ENCODE measurements around the gene ACOXL.

ACOXL gene

DNA sequence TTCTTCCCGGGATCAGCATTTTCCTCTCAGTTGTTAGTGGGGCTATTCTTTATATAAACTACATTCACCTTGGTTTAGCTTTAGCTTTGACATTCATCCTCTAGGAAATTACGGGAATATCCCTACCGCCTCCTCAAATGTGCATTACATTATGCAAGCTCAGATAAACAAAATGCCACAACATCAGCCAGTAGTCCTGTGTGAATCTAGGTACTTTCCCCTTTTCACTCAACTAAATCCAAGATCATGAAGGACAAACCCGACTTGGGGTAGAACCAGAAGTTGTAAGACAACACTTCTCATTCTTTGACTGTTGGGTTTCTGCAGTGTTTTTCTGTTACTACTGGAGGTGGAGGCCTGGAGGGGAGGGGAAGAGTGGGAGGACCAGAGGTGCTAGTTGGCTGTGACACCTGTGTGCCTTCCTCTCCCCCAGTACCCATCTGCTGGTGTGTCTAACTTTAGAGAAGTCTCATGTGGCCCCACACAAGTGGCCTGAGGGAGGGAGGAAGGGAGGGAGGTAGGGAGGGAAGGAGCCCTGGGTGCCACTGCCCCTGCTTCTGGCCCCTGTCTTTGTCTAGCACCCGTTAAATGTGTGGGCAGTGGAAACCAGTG, 303.6 kb downstream of the ACOXL start:
- TF ChIP-seq, protein P1, sequence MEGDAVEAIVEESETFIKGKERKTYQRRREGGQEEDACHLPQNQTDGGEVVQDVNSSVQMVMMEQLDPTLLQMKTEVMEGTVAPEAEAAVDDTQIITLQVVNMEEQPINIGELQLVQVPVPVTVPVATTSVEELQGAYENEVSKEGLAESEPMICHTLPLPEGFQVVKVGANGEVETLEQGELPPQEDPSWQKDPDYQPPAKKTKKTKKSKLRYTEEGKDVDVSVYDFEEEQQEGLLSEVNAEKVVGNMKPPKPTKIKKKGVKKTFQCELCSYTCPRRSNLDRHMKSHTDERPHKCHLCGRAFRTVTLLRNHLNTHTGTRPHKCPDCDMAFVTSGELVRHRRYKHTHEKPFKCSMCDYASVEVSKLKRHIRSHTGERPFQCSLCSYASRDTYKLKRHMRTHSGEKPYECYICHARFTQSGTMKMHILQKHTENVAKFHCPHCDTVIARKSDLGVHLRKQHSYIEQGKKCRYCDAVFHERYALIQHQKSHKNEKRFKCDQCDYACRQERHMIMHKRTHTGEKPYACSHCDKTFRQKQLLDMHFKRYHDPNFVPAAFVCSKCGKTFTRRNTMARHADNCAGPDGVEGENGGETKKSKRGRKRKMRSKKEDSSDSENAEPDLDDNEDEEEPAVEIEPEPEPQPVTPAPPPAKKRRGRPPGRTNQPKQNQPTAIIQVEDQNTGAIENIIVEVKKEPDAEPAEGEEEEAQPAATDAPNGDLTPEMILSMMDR (IDR thresholded peaks at IDR 0.05) = no peak

DNA sequence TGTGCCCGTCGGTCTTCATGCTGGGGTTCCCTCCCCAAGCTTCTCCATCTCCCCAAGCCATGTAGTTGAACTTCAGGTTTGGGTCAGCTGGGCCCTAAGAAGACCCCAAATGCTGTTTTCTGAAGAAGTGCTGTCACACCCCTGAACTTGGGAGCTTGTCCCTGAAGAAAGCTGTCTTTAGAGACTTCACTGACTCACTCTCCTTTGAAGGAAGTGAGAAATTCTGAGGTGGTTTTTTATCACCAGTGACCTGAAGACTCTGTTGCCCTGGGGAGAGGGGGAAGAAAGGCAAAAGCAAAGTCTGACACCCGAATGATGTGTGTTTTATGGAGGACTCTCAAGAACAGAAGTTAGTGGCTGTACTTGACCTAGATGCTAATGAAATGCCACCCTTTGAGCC, 304.8 kb downstream of the ACOXL start:
- TF ChIP-seq, protein P1 (IDR thresholded peaks at IDR 0.05) = no peak

DNA sequence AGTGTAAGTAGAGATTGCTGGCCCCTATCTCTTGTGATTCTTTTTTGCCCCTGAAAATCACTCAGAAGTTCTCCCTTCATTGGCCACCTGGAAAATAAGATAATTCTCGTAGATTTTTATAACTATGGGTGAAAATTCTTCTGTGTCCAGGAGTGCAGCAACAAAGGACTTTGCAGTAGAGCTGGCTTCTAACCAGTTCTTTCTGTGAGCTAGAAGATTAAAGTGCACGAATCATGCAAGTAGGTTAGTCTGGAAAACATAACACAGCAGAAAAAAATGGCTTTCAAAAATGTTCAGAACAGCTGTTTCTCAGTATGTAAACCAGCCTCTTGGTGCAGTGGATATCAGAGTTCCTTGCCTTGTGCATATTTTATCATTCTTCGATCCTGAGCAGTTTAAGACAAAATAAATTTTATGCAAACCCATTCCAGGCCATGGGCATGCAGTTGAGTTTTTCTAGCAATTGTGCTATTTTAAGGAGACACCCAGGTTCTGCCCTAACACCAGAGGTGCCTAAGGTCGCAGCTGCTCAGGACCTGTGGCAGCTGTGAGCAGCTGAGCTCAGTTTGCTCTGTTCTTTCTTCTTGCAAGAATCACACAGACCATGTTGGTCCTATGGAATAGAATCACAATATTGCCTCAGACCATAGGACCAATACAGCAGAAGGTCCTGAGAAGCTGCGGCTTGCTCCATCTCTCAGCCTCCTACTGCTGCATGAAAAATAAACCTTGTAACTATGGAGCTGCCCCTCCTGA, 307.4 kb downstream of the ACOXL start:
- TF ChIP-seq, protein P1 (IDR thresholded peaks at IDR 0.05) = no peak

DNA sequence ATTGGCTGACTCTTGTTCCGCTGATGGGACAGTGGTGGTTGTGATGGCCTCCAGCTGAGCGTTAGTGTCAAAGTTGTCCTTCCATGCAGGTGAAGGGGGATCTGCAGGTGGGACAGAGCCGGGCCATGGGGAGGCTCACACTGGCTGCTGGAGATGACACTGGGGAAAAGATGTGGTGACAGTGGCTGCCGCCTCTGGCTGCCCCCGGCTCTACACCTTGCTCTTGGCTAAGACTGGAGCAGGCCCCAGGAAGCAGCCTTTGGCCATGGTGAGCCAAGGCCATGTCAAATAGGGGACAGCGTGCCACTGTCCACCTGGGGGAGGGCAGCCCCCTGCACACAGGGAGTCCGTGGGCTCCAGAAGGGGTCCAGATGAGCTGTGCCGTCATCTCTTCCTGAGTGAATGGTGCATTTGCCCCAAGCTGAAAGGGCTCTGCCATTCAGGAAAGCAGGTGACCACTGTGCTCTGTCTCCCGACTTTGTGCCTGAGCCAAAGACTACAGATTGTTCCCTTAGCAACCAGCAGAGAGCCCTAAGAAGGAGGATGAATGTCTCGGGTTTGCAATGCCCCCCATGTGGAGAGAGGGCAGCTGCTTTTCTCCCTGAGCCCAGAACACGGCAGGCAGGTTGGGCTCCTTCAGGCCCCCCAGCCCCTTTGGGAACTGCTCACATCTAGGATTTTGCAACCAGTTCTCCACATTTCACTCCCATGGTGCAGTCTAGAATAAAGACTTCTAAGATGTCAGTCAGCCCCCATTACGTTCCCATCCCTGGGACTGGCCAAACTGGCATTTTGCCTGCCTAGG, 309.2 kb downstream of the ACOXL start:
- TF ChIP-seq, protein P1 (IDR thresholded peaks at IDR 0.05) = no peak

DNA sequence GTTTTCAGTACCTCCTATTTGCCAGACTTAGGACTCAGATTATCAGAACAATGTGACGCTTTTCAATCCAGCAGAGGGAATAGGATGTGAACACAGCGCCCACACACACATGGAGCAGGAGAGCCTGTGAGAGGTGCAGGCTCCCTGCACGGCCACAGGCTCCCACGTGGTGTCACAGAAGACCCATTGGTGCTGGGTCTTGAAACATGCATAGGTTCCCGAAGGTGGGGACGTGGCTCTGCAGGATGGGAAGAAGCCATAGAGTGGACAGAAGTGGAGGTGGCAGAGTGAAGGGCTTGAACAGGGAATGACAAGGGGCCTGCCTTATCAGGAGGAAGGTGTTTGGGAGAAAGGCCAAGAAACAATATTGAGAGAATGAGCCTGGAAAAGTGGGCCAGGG, 309.9 kb downstream of the ACOXL start:
- TF ChIP-seq, protein P1 (IDR thresholded peaks at IDR 0.05) = no peak

GRCh38 chr2:111042772-111043771, 310.7 kb downstream of the ACOXL start:
- TF ChIP-seq, protein P1 (IDR thresholded peaks at IDR 0.05) = no peak

DNA sequence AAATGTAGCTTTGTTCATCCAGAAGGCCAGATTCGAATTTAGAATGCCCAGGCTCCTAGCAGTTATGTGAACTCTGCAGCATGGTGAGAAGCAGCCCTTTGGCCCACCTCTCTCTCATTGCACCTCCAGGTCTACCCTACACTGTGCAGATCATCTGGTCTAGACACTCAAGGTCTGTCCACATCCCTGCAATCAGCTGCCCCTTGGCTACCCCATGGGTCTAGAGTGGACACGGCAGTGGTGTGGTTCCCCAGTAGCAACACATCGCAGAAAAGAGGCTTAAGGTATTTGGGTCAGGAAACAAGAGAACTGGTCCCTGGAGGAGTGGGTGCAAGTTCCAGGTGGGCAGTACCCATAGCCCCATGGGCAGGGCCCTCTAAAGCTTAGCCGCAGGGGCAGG, 311.7 kb downstream of the ACOXL start:
- TF ChIP-seq, protein P1 (IDR thresholded peaks at IDR 0.05) = no peak

All from LNCAP (cell line).